Measurements from ENCODE around the gene FADS2.

GRCh38 chr11:61816736-61817455 is 11.2 kb upstream of the FADS2 start, which contains the start of gene FADS1:
- TF ChIP-seq CTCF (IDR thresholded peaks at IDR 0.05): peak in 5 of 6 experiments; percentile 4 to 41 (median 33)
- peak in 2 of 4 donors; percentile 49 to 52 for TF ChIP-seq POLR2A (IDR thresholded peaks at IDR 0.05)
